ENCODE measurements around the gene UBE2G2. TPM values are rescaled to one million over a fixed set of nuclear protein-coding genes. Genes with fewer than 3 reads are reported as not detected.

UBE2G2 gene
- total and polyA plus RNA-seq, 7 experiments from 2014 or later, result 50.7 to 150 (median 118) TPM

- Histone ChIP-seq H3K36me3 (ENCODE audit: control insufficient read depth in 2 of 3, insufficient read depth in 3 of 3, low read length in 3 of 3) (no peaks in the 10 kb centered on the region), H3K9me3 (ENCODE audit: control insufficient read depth in 2 of 3, low read length in 3 of 3) (no peaks in the 10 kb centered on the region), H3K27me3 (ENCODE audit: control insufficient read depth in 2 of 2, insufficient read depth in 2 of 2, low read length in 2 of 2) (no peaks in the 10 kb centered on the region), H3K4me3 (ENCODE audit: low read length) (no peak overlapping the region), H3K4me1 (ENCODE audit: control insufficient read depth in 2 of 2, insufficient read depth in 2 of 2, low read length in 2 of 2) (peaks cover 6 to 11% of the 10 kb centered on the region in 2 donors), H3K27ac (ENCODE audit: low read depth, low read length) (no peak overlapping the region)
- Mint-ChIP-seq H3K4me3 (no peak overlapping the region), H3K4me1 (peaks cover 0 to 24% (median 13%) of the 10 kb centered on the region in 7 donors), H3K27ac (no peak overlapping the region), H3K36me3 (no peaks in the 10 kb centered on the region), H3K27me3 (peaks cover 0 to 4% (median 0%) of the 10 kb centered on the region in 5 donors), H3K9me3 (peaks cover 0 to 2% (median 0%) of the 10 kb centered on the region in 11 donors)
- ATAC-seq (no peak), DNase-seq (no peak)
- intact Hi-C loops (cut with micrococcal nuclease), result no loop called here
- CTCF ChIA-PET, result interaction anchor here (0.7 kb wide), 1 partner anchor 26 kb away, joined by 3 read pairs; no protein-coding TSS in a partner anchor
- POLR2A ChIA-PET, result interaction anchor here (0.7 kb wide), 1 partner anchor 34 kb away, joined by 3 read pairs; no protein-coding TSS in a partner anchor
Observed at GRCh38 chr21:44842721-44843445, 41.3 kb upstream of the UBE2G2 start.

DNA sequence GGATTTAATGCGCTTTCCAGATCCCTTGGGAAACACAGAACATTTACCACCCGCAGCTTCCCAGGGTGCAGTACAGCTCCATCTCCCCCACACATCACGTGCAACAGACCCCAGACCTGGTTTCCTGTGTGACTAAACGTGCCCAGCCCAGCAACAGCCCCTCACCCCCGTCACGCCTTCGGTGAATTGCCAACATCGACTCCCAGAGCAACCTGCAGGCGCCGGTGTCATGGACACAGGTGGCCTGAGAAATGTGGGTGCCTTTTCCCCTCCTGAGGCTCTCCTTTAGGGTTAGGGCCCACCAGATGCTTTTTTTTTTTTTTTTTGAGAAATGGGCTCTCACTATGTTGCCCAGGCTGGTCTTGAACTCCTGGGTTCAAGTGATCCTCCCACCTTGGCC lies 40.5 kb upstream of the UBE2G2 start:
- no peaks in the 10 kb centered on the region for H3K9me3 ChIP-seq (ENCODE audit: control insufficient read depth in 2 of 3, low read length in 3 of 3)
- intact Hi-C loops (cut with micrococcal nuclease), result no loop called here
- H3K27me3 ChIP-seq (ENCODE audit: control insufficient read depth in 2 of 2, insufficient read depth in 2 of 2, low read length in 2 of 2), result no peaks in the 10 kb centered on the region
- H3K4me1 ChIP-seq (ENCODE audit: control insufficient read depth in 2 of 2, insufficient read depth in 2 of 2, low read length in 2 of 2), result peaks cover 6 to 11% of the 10 kb centered on the region in 2 donors
- DNase-seq, result no peak
- ATAC-seq, result no peak
- H3K36me3 ChIP-seq (ENCODE audit: control insufficient read depth in 2 of 3, insufficient read depth in 3 of 3, low read length in 3 of 3), result no peaks in the 10 kb centered on the region
- ChIA-PET CTCF (interaction anchor here (0.7 kb wide), 1 partner anchor 27 kb away, joined by 3 read pairs; no protein-coding TSS in a partner anchor), POLR2A (no interaction called here)
- Mint-ChIP-seq H3K4me1 (peaks cover 0 to 20% (median 13%) of the 10 kb centered on the region in 7 donors), H3K9me3 (peaks cover 0 to 2% (median 0%) of the 10 kb centered on the region in 11 donors), H3K4me3 (no peak overlapping the region), H3K36me3 (no peaks in the 10 kb centered on the region), H3K27me3 (peaks cover 0 to 4% (median 0%) of the 10 kb centered on the region in 5 donors), H3K27ac (no peak overlapping the region)
- no peak overlapping the region for H3K27ac ChIP-seq (ENCODE audit: low read depth, low read length)
- no peak overlapping the region for H3K4me3 ChIP-seq (ENCODE audit: low read length)

- Mint-ChIP-seq H3K4me1 (peaks cover 0 to 12% (median 4%) of the 10 kb centered on the region in 7 donors), H3K27me3 (peaks cover 0 to 4% (median 0%) of the 10 kb centered on the region in 5 donors), H3K9me3 (peaks cover 0 to 2% (median 0%) of the 10 kb centered on the region in 11 donors), H3K36me3 (no peaks in the 10 kb centered on the region), H3K4me3 (no peak overlapping the region), H3K27ac (no peak overlapping the region)
- Histone ChIP-seq H3K9me3 (ENCODE audit: control insufficient read depth in 2 of 3, low read length in 3 of 3) (no peaks in the 10 kb centered on the region), H3K4me1 (ENCODE audit: control insufficient read depth in 2 of 2, insufficient read depth in 2 of 2, low read length in 2 of 2) (peaks cover 2 to 6% of the 10 kb centered on the region in 2 donors), H3K4me3 (ENCODE audit: low read length) (no peak overlapping the region), H3K36me3 (ENCODE audit: control insufficient read depth in 2 of 3, insufficient read depth in 3 of 3, low read length in 3 of 3) (no peaks in the 10 kb centered on the region), H3K27ac (ENCODE audit: low read depth, low read length) (no peak overlapping the region), H3K27me3 (ENCODE audit: control insufficient read depth in 2 of 2, insufficient read depth in 2 of 2, low read length in 2 of 2) (no peaks in the 10 kb centered on the region)
- no peak for ATAC-seq
- DNase-seq, result no peak
- intact Hi-C loops (cut with micrococcal nuclease), result no loop called here
- ChIA-PET CTCF (no interaction called here), POLR2A (no interaction called here)
Observed at GRCh38 chr21:44840771-44841170, 39.2 kb upstream of the UBE2G2 start.

DNA sequence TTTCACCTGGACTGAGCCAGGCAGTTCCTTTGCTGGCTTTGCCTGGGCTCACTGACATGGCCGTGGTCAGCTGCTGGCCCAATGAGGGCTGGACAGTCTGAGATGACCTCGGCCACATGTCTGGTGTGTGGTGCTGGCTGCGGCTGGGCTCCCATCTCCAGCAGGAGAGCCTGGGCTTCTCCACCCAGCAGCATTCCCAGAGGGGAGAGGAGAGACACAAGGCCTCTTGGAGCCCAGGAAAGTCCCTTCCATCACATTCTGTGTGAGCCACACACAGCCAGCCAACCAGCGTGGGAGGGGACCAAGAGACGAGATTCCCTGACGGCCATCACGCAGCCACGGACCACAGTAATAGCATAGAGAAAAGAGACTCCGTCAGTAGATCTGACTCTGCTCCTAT lies 37.3 kb upstream of the UBE2G2 start:
- H3K4me3 Mint-ChIP-seq, result no peak overlapping the region
- CTCF ChIA-PET, result no interaction called here
- intact Hi-C loops (cut with micrococcal nuclease), result no loop called here
- ATAC-seq (no peak), DNase-seq (no peak)
- Histone ChIP-seq H3K27ac (ENCODE audit: low read depth, low read length) (no peak overlapping the region), H3K9me3 (ENCODE audit: control insufficient read depth in 2 of 3, low read length in 3 of 3) (no peaks in the 10 kb centered on the region), H3K27me3 (ENCODE audit: control insufficient read depth in 2 of 2, insufficient read depth in 2 of 2, low read length in 2 of 2) (no peaks in the 10 kb centered on the region), H3K36me3 (ENCODE audit: control insufficient read depth in 2 of 3, insufficient read depth in 3 of 3, low read length in 3 of 3) (no peaks in the 10 kb centered on the region), H3K4me1 (ENCODE audit: control insufficient read depth in 2 of 2, insufficient read depth in 2 of 2, low read length in 2 of 2) (no peaks in the 10 kb centered on the region), H3K4me3 (ENCODE audit: low read length) (no peak overlapping the region)
- H3K4me1 Mint-ChIP-seq, result no peaks in the 10 kb centered on the region
- peaks cover 0 to 2% (median 0%) of the 10 kb centered on the region in 11 donors for H3K9me3 Mint-ChIP-seq
- POLR2A ChIA-PET, result no interaction called here
- no peak overlapping the region for H3K27ac Mint-ChIP-seq
- no peaks in the 10 kb centered on the region for H3K36me3 Mint-ChIP-seq
- peaks cover 0 to 4% (median 0%) of the 10 kb centered on the region in 5 donors for H3K27me3 Mint-ChIP-seq

DNA sequence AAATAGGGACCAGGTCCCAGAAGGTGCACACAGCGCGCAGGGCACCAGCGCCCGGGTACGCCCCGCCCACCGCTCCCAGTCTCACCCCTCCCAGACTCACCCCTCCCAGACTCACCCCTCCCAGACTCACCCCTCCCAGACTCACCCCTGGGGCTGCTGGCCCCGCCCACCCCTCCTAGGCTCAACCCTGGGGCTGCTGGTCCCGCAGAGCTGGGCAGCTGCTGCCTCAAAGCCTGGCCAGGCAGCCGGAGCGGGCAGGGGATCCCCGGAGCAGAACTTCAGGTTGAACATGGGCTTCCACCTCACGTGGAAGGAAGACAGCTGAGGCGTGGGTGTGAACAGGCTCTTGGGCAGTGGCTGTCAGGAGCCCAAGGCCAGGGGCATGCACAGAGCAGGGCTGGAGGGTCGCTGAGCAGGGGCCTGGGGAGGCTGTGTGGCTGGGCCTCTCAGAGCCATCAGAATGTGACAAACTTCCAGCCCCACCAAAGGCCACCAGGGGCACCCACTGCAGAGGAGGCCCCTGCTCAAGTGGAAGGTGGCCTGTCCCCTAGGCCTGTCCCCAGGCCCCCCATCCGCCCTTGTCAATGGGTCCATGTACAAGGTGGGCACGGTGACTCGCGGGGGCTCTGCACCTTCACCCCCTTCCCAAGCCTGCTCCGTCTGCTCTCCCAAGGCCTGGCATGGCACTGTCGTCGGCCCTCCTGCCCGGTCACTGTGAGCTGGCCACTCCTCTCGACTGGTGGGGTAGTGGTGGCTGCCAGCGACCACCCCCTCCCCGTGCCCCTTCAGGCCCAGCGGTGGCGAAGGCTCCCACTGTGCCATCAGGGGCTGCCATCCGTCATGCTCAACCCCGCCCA lies 36.6 kb upstream of the UBE2G2 start:
- H3K4me1 Mint-ChIP-seq, result no peaks in the 10 kb centered on the region
- DNase-seq (no peak), ATAC-seq (no peak)
- peaks cover 0 to 2% (median 0%) of the 10 kb centered on the region in 11 donors for H3K9me3 Mint-ChIP-seq
- no peaks in the 10 kb centered on the region for H3K36me3 Mint-ChIP-seq
- no peaks in the 10 kb centered on the region for H3K36me3 ChIP-seq (ENCODE audit: control insufficient read depth in 2 of 3, insufficient read depth in 3 of 3, low read length in 3 of 3)
- no peaks in the 10 kb centered on the region for H3K4me1 ChIP-seq (ENCODE audit: control insufficient read depth in 2 of 2, insufficient read depth in 2 of 2, low read length in 2 of 2)
- H3K27me3 Mint-ChIP-seq, result peaks cover 0 to 2% (median 0%) of the 10 kb centered on the region in 5 donors
- H3K4me3 Mint-ChIP-seq, result no peak overlapping the region
- H3K27me3 ChIP-seq (ENCODE audit: control insufficient read depth in 2 of 2, insufficient read depth in 2 of 2, low read length in 2 of 2), result no peaks in the 10 kb centered on the region
- POLR2A ChIA-PET, result no interaction called here
- no peak overlapping the region for H3K27ac Mint-ChIP-seq
- no peaks in the 10 kb centered on the region for H3K9me3 ChIP-seq (ENCODE audit: control insufficient read depth in 2 of 3, low read length in 3 of 3)
- no peak overlapping the region for H3K27ac ChIP-seq (ENCODE audit: low read depth, low read length)
- CTCF ChIA-PET, result no interaction called here
- H3K4me3 ChIP-seq (ENCODE audit: low read length), result no peak overlapping the region
- intact Hi-C loops (cut with micrococcal nuclease), result no loop called here

- DNase-seq, result no peak
- no peaks in the 10 kb centered on the region for H3K4me1 ChIP-seq (ENCODE audit: control insufficient read depth in 2 of 2, insufficient read depth in 2 of 2, low read length in 2 of 2)
- no peak for ATAC-seq
- no peak overlapping the region for H3K27ac ChIP-seq (ENCODE audit: low read depth, low read length)
- POLR2A ChIA-PET, result no interaction called here
- no peak overlapping the region for H3K4me3 Mint-ChIP-seq
- H3K27me3 ChIP-seq (ENCODE audit: control insufficient read depth in 2 of 2, insufficient read depth in 2 of 2, low read length in 2 of 2), result no peaks in the 10 kb centered on the region
- intact Hi-C loops (cut with micrococcal nuclease), result no loop called here
- no peaks in the 10 kb centered on the region for H3K4me1 Mint-ChIP-seq
- H3K36me3 Mint-ChIP-seq, result no peaks in the 10 kb centered on the region
- H3K4me3 ChIP-seq (ENCODE audit: low read length), result no peak overlapping the region
- peaks cover 0 to 2% (median 0%) of the 10 kb centered on the region in 11 donors for H3K9me3 Mint-ChIP-seq
- no peak overlapping the region for H3K27ac Mint-ChIP-seq
- no peaks in the 10 kb centered on the region for H3K27me3 Mint-ChIP-seq
- CTCF ChIA-PET, result no interaction called here
- H3K9me3 ChIP-seq (ENCODE audit: control insufficient read depth in 2 of 3, low read length in 3 of 3), result no peaks in the 10 kb centered on the region
- no peaks in the 10 kb centered on the region for H3K36me3 ChIP-seq (ENCODE audit: control insufficient read depth in 2 of 3, insufficient read depth in 3 of 3, low read length in 3 of 3)
Observed at GRCh38 chr21:44837537-44837936, 35.9 kb upstream of the UBE2G2 start.

Measured in naive thymus-derived CD4-positive, alpha-beta T cell (primary cell).